Measurements from ENCODE around the gene ADRM1.

ADRM1 gene

GRCh38 chr20:62309947-62310756, 7.4 kb downstream of the ADRM1 start:
- DNase-seq (ENCODE audit: low read depth in 3 of 3, low spot score in 1 of 3), result no peak

GRCh38 chr20:62310757-62311121, 7.9 kb downstream of the ADRM1 start:
- DNase-seq (ENCODE audit: low read depth in 3 of 3, low spot score in 1 of 3), result no peak

GRCh38 chr20:62311150-62311549, 8.4 kb downstream of the ADRM1 start:
- no peak for DNase-seq (ENCODE audit: low read depth in 3 of 3, low spot score in 1 of 3)

GRCh38 chr20:62311832-62312661, 9.2 kb downstream of the ADRM1 start:
- DNase-seq (ENCODE audit: low read depth in 3 of 3, low spot score in 1 of 3), result no peak

- no peak for DNase-seq (ENCODE audit: low read depth in 3 of 3, low spot score in 1 of 3)
Observed at GRCh38 chr20:62312662-62312977, 9.8 kb downstream of the ADRM1 start.

GRCh38 chr20:62313021-62313420, 10.2 kb downstream of the ADRM1 start:
- DNase-seq (ENCODE audit: low read depth in 3 of 3, low spot score in 1 of 3), result no peak

GRCh38 chr20:62313460-62314338, 10.9 kb downstream of the ADRM1 start:
- no peak for DNase-seq (ENCODE audit: low read depth in 3 of 3, low spot score in 1 of 3)

GRCh38 chr20:62314339-62314638, 11.5 kb downstream of the ADRM1 start:
- DNase-seq (ENCODE audit: low read depth in 3 of 3, low spot score in 1 of 3), result no peak

- no peak for DNase-seq (ENCODE audit: low read depth in 3 of 3, low spot score in 1 of 3)
Observed at GRCh38 chr20:62314711-62315302, 12.0 kb downstream of the ADRM1 start.

GRCh38 chr20:62315773-62316172, 13.0 kb downstream of the ADRM1 start:
- no peak for DNase-seq (ENCODE audit: low read depth in 3 of 3, low spot score in 1 of 3)

- DNase-seq (ENCODE audit: low read depth in 3 of 3, low spot score in 1 of 3), result no peak
Observed at GRCh38 chr20:62316331-62317166, 13.8 kb downstream of the ADRM1 start.

GRCh38 chr20:62317167-62317655, 14.4 kb downstream of the ADRM1 start:
- DNase-seq (ENCODE audit: low read depth in 3 of 3, low spot score in 1 of 3), result no peak

GRCh38 chr20:62318400-62319345, 15.9 kb downstream of the ADRM1 start:
- DNase-seq (ENCODE audit: low read depth in 3 of 3, low spot score in 1 of 3), result no peak

- no peak for DNase-seq (ENCODE audit: low read depth in 3 of 3, low spot score in 1 of 3)
Observed at GRCh38 chr20:62319346-62319909, 16.6 kb downstream of the ADRM1 start.

- no peak for DNase-seq (ENCODE audit: low read depth in 3 of 3, low spot score in 1 of 3)
Observed at GRCh38 chr20:62320581-62321354, 18.0 kb downstream of the ADRM1 start.

- no peak for DNase-seq (ENCODE audit: low read depth in 3 of 3, low spot score in 1 of 3)
Observed at GRCh38 chr20:62321521-62321948, 18.7 kb downstream of the ADRM1 start.

- DNase-seq (ENCODE audit: low read depth in 3 of 3, low spot score in 1 of 3), result no peak
Observed at GRCh38 chr20:62321975-62322374, 19.2 kb downstream of the ADRM1 start.

GRCh38 chr20:62322492-62323041, 19.8 kb downstream of the ADRM1 start:
- DNase-seq (ENCODE audit: low read depth in 3 of 3, low spot score in 1 of 3), result no peak

Data from stimulated activated CD4-positive, alpha-beta T cell treated with anti-CD3 and anti-CD28 coated beads, TNF-alpha, amount 100 ng/mL, for 1 hour (primary cell).